ENCODE data around the gene RACK1. TPM values are rescaled to one million over a fixed set of nuclear protein-coding genes. Genes with fewer than 3 reads are reported as not detected.

The RACK1 gene
- total RNA-seq, 1 donor from 2014 or later: 628 TPM

DNA sequence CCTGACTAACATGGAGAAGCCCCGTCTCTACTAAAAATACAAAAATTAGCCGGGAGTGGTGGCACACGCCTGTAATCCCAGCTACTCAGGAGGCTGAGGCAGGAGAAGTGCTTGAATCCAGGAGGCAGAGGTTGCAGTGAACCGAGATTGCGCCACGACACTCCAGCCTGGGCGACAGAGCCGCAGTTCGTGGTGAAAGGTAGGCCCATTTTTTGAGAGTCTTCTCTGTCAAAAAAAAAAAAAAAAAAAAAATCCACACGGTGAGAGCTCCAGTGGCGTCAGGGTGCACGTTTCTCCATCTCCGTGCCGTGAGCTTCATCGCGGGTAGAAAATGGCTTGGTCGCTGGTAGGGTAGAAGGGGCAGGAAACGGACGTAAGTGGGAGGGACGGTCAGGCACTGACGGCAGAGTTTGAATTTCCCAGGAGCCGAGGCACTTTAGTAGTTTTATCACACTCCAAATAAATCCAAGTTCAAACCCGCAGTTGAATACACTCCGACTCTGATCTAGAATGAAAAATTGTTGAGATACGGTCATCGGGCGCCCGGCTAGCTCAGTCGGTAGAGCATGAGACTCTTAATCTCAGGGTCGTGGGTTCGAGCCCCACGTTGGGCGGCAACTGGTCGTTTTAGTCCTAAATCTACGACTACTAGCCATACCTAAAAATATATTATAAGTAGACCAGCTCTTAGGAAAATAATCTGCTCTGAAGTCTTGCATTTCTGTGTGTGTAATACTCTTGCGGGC, 36.3 kb downstream of the RACK1 start:
- peak; percentile 85 for DNase-seq
- intact Hi-C loops (cut with micrococcal nuclease): no loop called here
- no peaks in the 10 kb centered on the region for H3K27me3 ChIP-seq (ENCODE audit: low read depth)
- TF ChIP-seq CTCF (IDR thresholded peaks at IDR 0.05; ENCODE audit: borderline replicate concordance): no peak
- H3K36me3 ChIP-seq: no peaks in the 10 kb centered on the region
- H3K9me3 ChIP-seq (replicated peaks): no peaks in the 10 kb centered on the region
- peaks cover 51% of the 10 kb centered on the region for H3K4me1 ChIP-seq
- H3K4me3 ChIP-seq: peak overlapping the region; percentile 73
- peak overlapping the region; percentile 90 for H3K27ac ChIP-seq (replicated peaks)

DNA sequence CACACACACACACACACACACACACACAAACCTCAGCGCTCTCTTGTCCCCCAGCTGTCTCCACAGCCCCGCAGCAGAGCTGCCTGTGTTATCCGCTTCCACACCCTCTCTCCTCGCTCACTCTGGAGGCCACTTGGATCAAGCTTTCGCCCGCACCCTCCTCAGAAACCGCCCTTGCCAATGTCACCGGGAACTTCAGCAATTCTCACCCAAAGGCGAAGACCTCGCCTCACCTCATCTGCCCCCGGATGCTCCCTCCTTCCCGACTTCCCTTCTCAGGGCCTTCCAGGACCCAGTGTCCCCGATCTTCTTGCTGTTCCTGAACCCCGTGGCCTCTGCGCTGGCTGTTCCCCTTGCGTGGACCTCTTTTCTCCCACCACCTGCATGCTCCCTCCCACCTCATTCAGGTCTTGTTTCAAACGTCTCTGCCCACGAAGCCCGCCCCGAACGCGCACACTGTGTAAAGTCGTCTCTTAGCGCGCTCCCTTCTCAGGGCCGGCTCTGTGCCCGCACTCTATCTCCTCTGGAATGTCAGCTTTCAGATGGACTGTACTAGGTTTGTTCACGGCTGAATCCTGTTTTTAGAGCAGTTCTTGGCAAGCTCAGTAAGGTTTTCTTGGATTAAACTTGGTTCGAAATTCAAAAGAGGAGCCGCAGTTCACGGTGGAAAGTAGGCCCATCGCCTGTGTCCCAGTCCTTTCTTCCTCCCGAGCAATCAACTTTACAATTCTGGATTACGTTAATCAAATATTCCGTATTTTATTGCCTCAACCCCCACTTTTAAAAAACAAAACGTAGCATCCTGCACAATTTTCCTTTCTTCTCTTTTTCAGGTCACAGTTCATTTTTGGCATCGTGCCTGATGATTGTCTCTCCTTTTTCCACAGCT, 37.7 kb downstream of the RACK1 start:
- peak overlapping the region; percentile 90 for H3K27ac ChIP-seq (replicated peaks)
- no peaks in the 10 kb centered on the region for H3K27me3 ChIP-seq (ENCODE audit: low read depth)
- H3K36me3 ChIP-seq: no peaks in the 10 kb centered on the region
- no peak for DNase-seq
- H3K9me3 ChIP-seq (replicated peaks): no peaks in the 10 kb centered on the region
- TF ChIP-seq CTCF (IDR thresholded peaks at IDR 0.05; ENCODE audit: borderline replicate concordance): no peak
- peaks cover 40% of the 10 kb centered on the region for H3K4me1 ChIP-seq
- intact Hi-C loops (cut with micrococcal nuclease): no loop called here
- peak overlapping the region; percentile 73 for H3K4me3 ChIP-seq

- peak; percentile 69 for DNase-seq
- TF ChIP-seq CTCF (IDR thresholded peaks at IDR 0.05; ENCODE audit: borderline replicate concordance): no peak
- Histone ChIP-seq H3K4me3 (peak within 1 kb of the TSS; percentile 73), H3K36me3 (no peaks in the 10 kb centered on the region), H3K4me1 (peaks cover 37% of the 10 kb centered on the region), H3K27ac (replicated peaks) (peak within 1 kb of the TSS; percentile 90), H3K9me3 (replicated peaks) (no peaks in the 10 kb centered on the region), H3K27me3 (ENCODE audit: low read depth) (no peaks in the 10 kb centered on the region)
- intact Hi-C loops (cut with micrococcal nuclease): no loop called here
Observed at GRCh38 chr5:181204826-181205760, 38.6 kb downstream of the RACK1 start, which contains the start of gene TRIM7. Gene TRIM7 (minus strand): TSS chr5:181205196. CDS start chr5:181205110, 86 bp downstream.

- TF ChIP-seq CTCF (IDR thresholded peaks at IDR 0.05; ENCODE audit: borderline replicate concordance): no peak
- Histone ChIP-seq H3K4me3 (peak overlapping the region; percentile 73), H3K9me3 (replicated peaks) (no peaks in the 10 kb centered on the region), H3K4me1 (peaks cover 37% of the 10 kb centered on the region), H3K27ac (replicated peaks) (peak overlapping the region; percentile 90), H3K27me3 (ENCODE audit: low read depth) (no peaks in the 10 kb centered on the region), H3K36me3 (no peaks in the 10 kb centered on the region)
- DNase-seq: no peak
- intact Hi-C loops (cut with micrococcal nuclease): no loop called here
Observed at GRCh38 chr5:181204113-181204825, 39.4 kb downstream of the RACK1 start.

All from left ventricle myocardium inferior (tissue), 1 donor.